Measurements from ENCODE around the gene CELF1. TPM values are rescaled to one million over a fixed set of nuclear protein-coding genes. Genes with fewer than 3 reads are reported as not detected.

The CELF1 gene
- total RNA-seq, 1 donor from 2014 or later = 125 TPM

GRCh38 chr11:47506373-47506772 is 46.6 kb downstream of the CELF1 start:
- Mint-ChIP-seq H3K36me3 (no peaks in the 10 kb centered on the region), H3K4me3 (no peak overlapping the region), H3K27ac (peak overlapping the region; percentile 13), H3K4me1 (ENCODE audit: unreplicated experiment) (peaks cover 45% of the 10 kb centered on the region), H3K9me3 (no peaks in the 10 kb centered on the region), H3K27me3 (no peaks in the 10 kb centered on the region)
- TF ChIP-seq CTCF (conservative IDR thresholded peaks at IDR 0.05) = no peak
- no peak for DNase-seq (ENCODE audit: extremely low spot score, unreplicated experiment)

- H3K4me1 Mint-ChIP-seq (ENCODE audit: unreplicated experiment) = peaks cover 48% of the 10 kb centered on the region
- no peaks in the 10 kb centered on the region for H3K9me3 Mint-ChIP-seq
- no peaks in the 10 kb centered on the region for H3K27me3 Mint-ChIP-seq
- no peaks in the 10 kb centered on the region for H3K36me3 Mint-ChIP-seq
- H3K27ac Mint-ChIP-seq = no peak overlapping the region
- no peak for DNase-seq (ENCODE audit: extremely low spot score, unreplicated experiment)
- H3K4me3 Mint-ChIP-seq = no peak overlapping the region
- no peak for TF ChIP-seq CTCF (conservative IDR thresholded peaks at IDR 0.05)
Observed at GRCh38 chr11:47504910-47505309, 48.0 kb downstream of the CELF1 start.

GRCh38 chr11:47503227-47503626 is 49.7 kb downstream of the CELF1 start:
- no peak for TF ChIP-seq CTCF (conservative IDR thresholded peaks at IDR 0.05)
- Mint-ChIP-seq H3K4me1 (ENCODE audit: unreplicated experiment) (peaks cover 48% of the 10 kb centered on the region), H3K27ac (no peak overlapping the region), H3K36me3 (no peaks in the 10 kb centered on the region), H3K4me3 (no peak overlapping the region), H3K9me3 (no peaks in the 10 kb centered on the region), H3K27me3 (no peaks in the 10 kb centered on the region)
- DNase-seq (ENCODE audit: extremely low spot score, unreplicated experiment) = no peak

- Mint-ChIP-seq H3K9me3 (no peaks in the 10 kb centered on the region), H3K27me3 (no peaks in the 10 kb centered on the region), H3K27ac (no peak overlapping the region), H3K36me3 (no peaks in the 10 kb centered on the region), H3K4me1 (ENCODE audit: unreplicated experiment) (peaks cover 48% of the 10 kb centered on the region), H3K4me3 (no peak overlapping the region)
- no peak for TF ChIP-seq CTCF (conservative IDR thresholded peaks at IDR 0.05)
- no peak for DNase-seq (ENCODE audit: extremely low spot score, unreplicated experiment)
Observed at GRCh38 chr11:47502767-47503166, 50.2 kb downstream of the CELF1 start.

GRCh38 chr11:47501101-47501500 is 51.8 kb downstream of the CELF1 start:
- peaks cover 34% of the 10 kb centered on the region for H3K4me1 Mint-ChIP-seq (ENCODE audit: unreplicated experiment)
- no peak overlapping the region for H3K27ac Mint-ChIP-seq
- no peak for TF ChIP-seq CTCF (conservative IDR thresholded peaks at IDR 0.05)
- H3K4me3 Mint-ChIP-seq = no peak overlapping the region
- H3K36me3 Mint-ChIP-seq = no peaks in the 10 kb centered on the region
- no peaks in the 10 kb centered on the region for H3K9me3 Mint-ChIP-seq
- DNase-seq (ENCODE audit: extremely low spot score, unreplicated experiment) = no peak
- no peaks in the 10 kb centered on the region for H3K27me3 Mint-ChIP-seq

GRCh38 chr11:47500121-47500520 is 52.8 kb downstream of the CELF1 start:
- DNase-seq (ENCODE audit: extremely low spot score, unreplicated experiment) = no peak
- H3K27ac Mint-ChIP-seq = no peak overlapping the region

More at GRCh38 chr11:47500121-47500520, 52.8 kb downstream of the CELF1 start:
- Mint-ChIP-seq H3K4me1 (ENCODE audit: unreplicated experiment) (peaks cover 34% of the 10 kb centered on the region), H3K4me3 (no peak overlapping the region), H3K27me3 (no peaks in the 10 kb centered on the region), H3K9me3 (no peaks in the 10 kb centered on the region), H3K36me3 (no peaks in the 10 kb centered on the region)
- no peak for TF ChIP-seq CTCF (conservative IDR thresholded peaks at IDR 0.05)
